Measurements from ENCODE around the gene KLHL28.

KLHL28 gene

DNA sequence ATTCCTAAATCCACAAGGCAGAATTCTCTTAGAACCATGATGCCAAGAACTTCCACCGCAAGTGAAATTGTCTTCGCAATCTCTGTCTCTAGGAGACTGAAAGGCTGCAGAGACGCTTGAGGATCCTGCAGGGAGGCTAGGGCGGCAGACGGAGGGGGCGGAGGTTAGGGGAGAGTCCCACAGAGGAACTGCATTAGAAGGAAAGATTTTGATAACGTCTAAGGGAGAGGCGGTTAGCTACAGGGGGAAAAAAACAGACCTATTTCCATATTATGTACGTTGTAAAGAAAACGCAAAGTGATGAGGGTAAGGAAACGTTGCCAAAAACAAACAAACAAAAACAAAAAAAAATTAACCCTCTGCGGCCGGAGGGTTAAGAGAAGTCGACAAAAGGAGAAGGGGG lies 595 bp downstream of the KLHL28 start:
- DNase-seq = peak in 35 of 56 donors; percentile 1 to 70 (median 27)

GRCh38 chr14:44960646-44961045 lies 1.1 kb downstream of the KLHL28 start:
- DNase-seq = no peak

GRCh38 chr14:44960146-44960545 lies 1.6 kb downstream of the KLHL28 start:
- no peak for DNase-seq

DNA sequence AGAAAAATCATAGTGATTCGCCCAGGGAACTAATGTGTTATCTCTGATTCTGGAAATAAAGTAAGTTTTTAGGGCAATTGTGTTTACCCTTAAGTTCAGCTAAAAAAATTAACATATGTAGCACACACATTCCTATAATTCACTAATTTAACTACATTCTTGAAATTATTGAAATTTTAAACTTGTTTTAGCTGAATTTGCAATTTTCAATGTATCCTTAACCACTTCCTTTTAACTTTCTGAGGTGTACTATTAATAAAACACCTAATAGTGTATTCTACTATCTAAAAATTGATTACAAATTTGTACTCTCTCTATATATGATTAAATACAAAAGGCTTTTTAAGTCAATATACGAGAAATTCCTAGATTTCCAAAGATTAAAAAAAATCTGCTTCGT lies 2.2 kb downstream of the KLHL28 start:
- no peak for DNase-seq

DNA sequence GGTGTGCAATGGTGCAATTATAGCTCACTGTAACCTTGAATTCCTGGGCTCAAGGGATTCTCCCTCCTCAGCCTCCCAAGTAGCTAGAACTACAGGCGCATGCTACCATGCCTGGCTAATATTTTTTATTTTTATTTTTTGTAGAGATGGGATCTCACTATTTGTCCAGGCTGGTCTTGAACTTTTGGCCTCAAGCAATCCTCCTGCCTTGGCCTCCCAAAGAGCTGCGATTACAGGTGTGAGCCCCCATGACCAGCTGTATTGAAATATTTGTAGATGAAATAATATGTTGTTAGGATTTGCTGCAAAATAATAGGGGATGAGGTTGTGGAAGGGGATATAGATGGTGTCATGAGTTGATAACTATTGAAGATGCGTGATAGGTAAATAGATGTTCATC lies 4.9 kb downstream of the KLHL28 start:
- no peak for DNase-seq

GRCh38 chr14:44955528-44955927 lies 6.2 kb downstream of the KLHL28 start:
- DNase-seq = no peak

GRCh38 chr14:44954750-44955149 lies 7.0 kb downstream of the KLHL28 start:
- DNase-seq = no peak

- DNase-seq = no peak
These were observed 9.2 kb downstream of the KLHL28 start for GRCh38 chr14:44952391-44953110.

GRCh38 chr14:44951051-44951450 lies 10.7 kb downstream of the KLHL28 start:
- no peak for DNase-seq

DNA sequence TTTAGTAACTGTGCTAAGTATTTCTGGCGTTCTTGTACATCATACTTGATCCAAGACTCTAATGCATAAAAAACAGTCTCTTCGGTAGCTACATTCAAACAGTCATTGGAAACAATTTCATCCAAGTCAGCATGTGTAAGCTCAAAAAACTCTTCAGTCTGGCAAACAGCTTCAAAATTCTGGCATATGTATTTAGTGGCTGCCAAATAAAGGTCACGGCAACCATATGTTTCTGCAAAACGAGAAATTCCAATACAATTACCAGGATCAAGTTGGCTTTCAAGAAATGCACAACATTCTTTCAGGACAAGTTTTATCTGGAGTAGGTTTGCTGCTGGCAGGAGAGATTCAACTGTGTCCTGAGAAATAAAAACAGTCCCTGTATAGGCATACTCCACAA lies 16.5 kb downstream of the KLHL28 start:
- DNase-seq = no peak

DNA sequence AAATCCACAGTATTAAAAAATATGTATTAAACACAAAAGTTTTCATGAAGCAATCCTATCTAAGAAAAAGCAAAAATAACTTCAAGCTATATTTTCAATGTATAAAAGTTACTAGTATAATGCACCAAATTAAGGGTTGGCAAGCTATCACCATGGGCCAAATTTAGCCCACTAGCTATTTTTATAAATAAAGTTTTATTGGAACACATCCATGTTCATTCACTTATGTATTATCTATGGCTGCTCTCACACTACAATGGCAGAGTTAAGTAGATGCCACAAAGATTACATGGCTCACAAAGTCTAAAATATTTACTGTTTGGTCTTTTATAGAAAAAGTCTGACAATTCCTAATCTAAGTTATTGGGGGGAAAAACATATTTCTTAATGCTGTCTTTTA lies 17.6 kb downstream of the KLHL28 start:
- DNase-seq = no peak

GRCh38 chr14:44942436-44942835 lies 19.3 kb downstream of the KLHL28 start:
- no peak for DNase-seq

DNA sequence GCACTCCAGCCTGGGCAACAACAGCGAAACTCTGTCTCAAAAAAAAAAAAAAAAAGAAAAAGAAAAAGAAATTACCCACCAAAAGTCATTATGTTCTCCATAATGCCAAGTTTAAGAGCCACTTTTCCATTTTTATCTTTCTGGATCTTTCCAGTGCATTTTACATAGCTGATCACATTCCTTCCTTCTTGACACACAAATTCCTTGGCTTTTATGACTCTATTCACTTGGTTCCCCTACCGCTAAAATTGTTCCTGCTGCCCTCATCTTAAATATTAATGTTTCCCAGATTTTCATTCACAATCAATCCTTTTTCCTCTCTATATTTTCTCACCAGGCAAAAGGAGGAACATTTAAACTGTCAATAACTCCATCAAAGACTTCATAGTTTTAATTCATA lies 20.2 kb downstream of the KLHL28 start:
- DNase-seq = no peak

DNA sequence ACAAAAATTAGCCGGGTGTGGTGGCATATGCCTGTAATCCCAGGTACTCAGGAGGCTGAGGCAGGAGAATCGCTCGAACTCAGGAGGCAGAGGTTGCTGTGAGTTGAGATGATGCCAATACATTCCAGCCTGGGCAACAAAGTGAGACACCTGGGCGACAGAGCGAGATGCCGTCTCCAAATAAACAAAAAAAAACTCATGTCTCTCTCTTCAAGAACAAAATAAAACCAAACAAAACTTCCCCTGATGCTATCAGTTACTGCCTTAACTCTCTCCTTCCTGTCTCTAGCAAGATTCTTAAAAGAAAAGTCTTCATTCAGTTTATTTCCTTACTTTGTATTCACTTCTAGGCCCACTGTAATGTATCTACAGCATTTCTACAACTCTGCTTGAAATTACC lies 20.8 kb downstream of the KLHL28 start:
- DNase-seq = no peak

GRCh38 chr14:44940211-44940610 lies 21.5 kb downstream of the KLHL28 start:
- no peak for DNase-seq

DNA sequence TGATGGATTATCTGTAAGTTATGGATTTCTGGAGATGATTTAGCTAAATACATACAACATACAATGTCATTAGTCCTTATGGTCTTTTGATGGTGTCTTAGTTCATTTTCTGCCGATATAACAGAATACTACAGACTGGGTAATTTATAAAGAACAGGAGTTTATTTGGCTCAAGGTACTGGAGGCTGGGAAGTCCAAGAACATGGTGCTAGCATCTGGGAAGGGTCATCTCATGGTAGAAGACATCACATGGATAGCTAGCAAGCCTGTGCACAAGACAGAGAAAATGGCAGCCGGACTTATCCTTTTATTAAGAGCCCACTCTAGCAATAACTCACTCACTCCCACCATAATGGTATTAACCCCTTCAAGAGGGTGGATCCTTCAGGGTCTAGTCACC lies 24.2 kb downstream of the KLHL28 start:
- DNase-seq = no peak

DNA sequence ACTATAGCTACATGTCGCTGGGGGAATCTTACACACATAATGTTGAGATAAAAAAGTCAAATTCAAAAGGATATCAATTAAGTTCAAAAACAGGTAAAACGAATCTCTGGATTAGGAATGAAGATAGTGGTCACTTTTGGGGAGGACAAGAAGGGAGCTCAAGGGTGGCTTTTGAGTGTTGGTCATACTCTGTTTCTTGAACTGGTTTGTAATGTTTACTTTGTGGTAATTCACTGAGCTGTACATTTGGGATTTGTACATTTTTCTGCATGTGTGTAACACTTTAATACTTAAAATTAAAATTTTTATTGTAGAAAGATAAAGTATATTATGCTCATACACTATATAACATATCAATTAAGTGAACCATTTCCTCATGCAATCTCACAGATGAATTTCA lies 26.6 kb downstream of the KLHL28 start:
- no peak for DNase-seq

DNA sequence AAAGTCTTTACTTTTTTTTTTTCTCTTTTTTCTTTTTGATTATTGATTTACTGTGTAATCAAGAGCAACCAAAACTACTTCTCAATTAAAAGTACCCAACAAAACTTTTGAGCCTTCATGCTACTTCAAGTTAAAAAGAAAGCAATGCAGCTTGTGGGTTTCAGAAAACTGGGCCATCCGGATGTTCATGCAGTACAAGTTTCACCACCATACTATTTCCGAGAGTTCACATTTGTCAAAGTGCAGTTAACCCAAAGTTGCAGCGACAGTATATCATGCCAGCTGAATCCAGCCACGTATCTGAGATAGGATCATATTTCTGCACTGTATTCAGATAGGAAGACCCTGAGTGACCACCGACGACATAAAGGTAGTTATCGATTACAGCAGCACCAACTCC lies 33.0 kb downstream of the KLHL28 start:
- no peak for DNase-seq

DNA sequence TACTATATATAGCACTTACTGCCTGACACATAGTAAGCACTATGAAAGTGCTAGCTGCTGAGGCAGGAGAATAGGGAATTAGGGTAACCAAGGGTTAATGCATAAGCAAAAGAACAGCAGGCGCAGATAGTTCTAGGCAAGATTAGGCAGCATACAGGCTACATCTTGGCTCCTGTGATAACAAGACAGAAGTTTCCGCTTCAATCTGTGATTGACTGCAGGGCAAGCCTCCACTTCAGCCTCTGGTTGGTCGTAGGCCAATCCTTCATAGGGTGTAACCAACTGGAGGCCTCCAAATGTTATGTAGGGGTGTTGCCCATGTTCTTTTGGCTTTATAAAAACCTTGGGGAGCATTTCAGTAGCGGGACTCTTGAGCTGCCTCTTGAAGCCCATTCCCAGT lies 46.9 kb downstream of the KLHL28 start:
- no peak for DNase-seq

DNA sequence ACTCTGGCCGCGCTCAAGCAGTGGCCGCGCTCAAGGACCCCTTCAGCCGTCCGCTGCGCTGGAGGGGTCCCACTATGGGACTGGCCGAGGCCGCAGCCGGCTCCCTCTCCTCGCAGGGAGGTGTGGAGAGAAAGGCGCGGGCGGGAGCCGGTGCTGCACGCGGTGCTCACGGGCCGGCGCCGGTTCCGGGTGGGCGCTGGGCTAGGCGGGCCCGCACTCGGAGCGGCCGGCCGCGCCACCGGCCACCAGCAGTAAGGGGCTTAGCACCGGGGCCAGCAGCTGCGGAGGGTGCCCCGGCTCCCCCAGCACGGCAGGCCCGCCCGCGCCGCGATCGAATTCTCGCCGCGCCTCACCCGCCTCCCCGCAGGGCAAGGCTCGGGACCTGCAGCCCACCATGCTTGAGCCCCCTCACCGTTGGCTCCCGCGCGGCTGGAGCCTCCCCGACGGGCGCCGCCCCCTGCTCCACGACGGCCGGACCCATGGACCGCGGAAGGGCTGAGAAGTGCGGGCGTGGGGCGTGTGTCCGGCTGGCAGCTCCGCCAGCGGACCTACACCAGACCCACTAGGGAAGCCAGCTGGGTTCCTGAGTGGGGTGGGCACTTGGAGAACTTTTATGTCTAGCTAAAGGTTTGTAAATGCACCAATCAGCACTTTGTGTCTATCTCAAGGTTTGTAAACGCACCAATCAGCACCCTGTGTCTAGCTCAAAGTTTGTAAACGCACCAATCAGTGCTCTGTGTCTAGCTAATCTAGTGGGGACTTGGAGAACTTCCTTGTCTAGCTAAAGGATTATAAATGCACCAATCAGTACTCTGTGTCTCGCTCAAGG lies 49.5 kb downstream of the KLHL28 start:
- DNase-seq = peak in 1 of 56 donors; percentile 7

GRCh38 chr14:44910821-44911220 lies 50.9 kb downstream of the KLHL28 start:
- no peak for DNase-seq

- no peak for DNase-seq
These were observed 60.1 kb downstream of the KLHL28 start for GRCh38 chr14:44901696-44902095.

GRCh38 chr14:44898551-44898950 lies 63.2 kb downstream of the KLHL28 start:
- no peak for DNase-seq
